Regular cardiac myocyte (primary cell): ENCODE results near the gene TLDC2. TPM values are rescaled to one million over a fixed set of nuclear protein-coding genes. Genes with fewer than 3 reads are reported as not detected.

Source experiments
- total RNA-seq: library from RNA; depleted of rRNA; stranded (reverse); fragments of >200 nt; gene quantifications from 2 replicates; pipeline ENCODE4 v1.2.3, GENCODE V29; 2014

TLDC2 gene
- not detected in 2 replicates for total RNA-seq

DNA sequence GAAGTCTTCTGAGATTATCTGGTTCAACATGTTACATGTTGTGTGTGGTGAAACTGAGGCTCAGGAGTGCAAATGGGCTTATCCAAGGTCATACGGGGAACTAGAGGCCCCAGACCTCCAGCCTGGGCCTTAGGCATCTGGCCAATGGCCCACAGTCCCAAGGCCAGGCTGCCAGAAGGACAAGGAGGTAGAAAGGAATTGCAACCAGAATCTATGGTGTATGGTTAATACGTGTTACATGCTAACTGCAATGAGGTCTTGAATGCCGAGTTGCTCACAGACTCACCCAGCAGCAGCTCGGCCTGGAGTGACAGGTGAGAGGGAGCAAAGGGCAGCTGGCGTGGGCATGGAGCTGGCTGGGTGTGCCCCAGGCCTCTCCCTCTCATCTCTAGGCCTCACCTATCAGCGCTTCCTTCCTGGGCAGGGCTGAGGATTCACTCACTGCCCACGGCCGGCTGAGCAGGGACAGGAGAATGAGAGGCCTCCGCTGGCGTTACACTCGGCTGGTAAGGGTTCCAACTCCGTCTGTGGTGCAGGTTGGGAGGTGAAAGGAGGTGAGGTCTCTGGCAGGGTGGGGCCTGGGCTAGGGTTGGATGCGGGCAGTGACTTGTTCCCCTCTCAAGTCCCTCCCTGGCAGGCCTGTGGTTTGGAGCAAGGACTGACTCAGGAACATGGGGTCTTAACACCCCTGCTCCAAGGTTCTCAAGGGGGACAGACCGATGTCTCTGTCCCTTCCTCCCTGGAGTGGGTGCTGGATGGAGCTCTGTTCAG is at the start of gene TLDC2:
TSS of gene TLDC2 (plus strand) at position 437 of the 771 bp plus-strand sequence. CDS start at position 474, 37 bp downstream.

Other genes with a start within 250 kb of the TLDC2 start
- gene SLA2, start 229.9 kb upstream of the TLDC2 start, total RNA-seq = under 0.01 TPM in 1 of 2 replicates, not detected in the other
- 16.5 and 16.6 TPM in 2 replicates for gene NDRG3, start 130.0 kb upstream of the TLDC2 start, total RNA-seq
- 14.7 and 25.9 TPM in 2 replicates for gene DSN1, start 102.4 kb upstream of the TLDC2 start, total RNA-seq
- 22.8 and 23.1 TPM in 2 replicates for gene SAMHD1, start 75.6 kb downstream of the TLDC2 start, total RNA-seq
- 11.8 and 16.5 TPM in 2 replicates for gene RBL1, start 219.9 kb downstream of the TLDC2 start, total RNA-seq